ENCODE measurements around the gene BEND7.

- TF ChIP-seq EZH2 (IDR thresholded peaks at IDR 0.05; ENCODE audit: low read length) = no peak
- no peak for TF ChIP-seq CTCF (optimal IDR thresholded peaks at IDR 0.05 in 1 of 3, IDR thresholded peaks at IDR 0.05 in 1 of 3, conservative IDR thresholded peaks at IDR 0.05 in 1 of 3; ENCODE audit: extremely low read depth in 1 of 3, insufficient read depth in 2 of 3, low read length in 3 of 3)
Observed at GRCh38 chr10:13483073-13483472, 45.7 kb downstream of the BEND7 start.
